ELF-1 (cell line): ENCODE measurements around the gene DTNA.
A peak's percentile ranks its signal among the peaks of the same experiment; 100 is the strongest.

Experiments
- DNase-seq: peaks from one replicate; pipeline ENCODE4 v3.0.0-alpha.2; 2016; ENCODE audit warnings: low read depth, low spot score

The DTNA gene

GRCh38 chr18:34848156-34848555 lies 138.1 kb downstream of the DTNA start:
- no peak for DNase-seq

- DNase-seq = no peak
These were observed 138.6 kb downstream of the DTNA start for GRCh38 chr18:34848695-34849094.

GRCh38 chr18:34857320-34857719 lies 147.2 kb downstream of the DTNA start:
- DNase-seq = no peak

GRCh38 chr18:34858188-34858587 lies 148.1 kb downstream of the DTNA start:
- DNase-seq = no peak

- DNase-seq = no peak
These were observed 149.4 kb downstream of the DTNA start for GRCh38 chr18:34859496-34859895.

DNA sequence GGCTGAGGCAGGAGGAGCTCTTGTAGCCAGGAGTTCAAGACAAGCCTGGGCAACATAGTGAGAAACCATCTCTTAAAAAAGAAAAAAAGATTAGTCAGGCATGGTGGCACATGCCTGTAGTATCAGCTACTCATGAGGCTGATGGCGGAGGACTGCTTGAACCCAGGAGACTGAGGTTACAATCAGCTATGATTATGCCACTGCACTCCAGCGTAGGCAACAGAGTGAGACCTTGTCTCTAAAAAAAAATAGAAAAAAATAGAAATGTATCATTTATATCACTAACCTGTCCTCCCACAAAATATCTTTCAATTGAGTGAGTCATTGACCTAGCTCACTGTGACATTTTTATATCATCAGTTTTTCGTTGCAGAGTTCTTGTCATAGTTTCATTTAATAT lies 152.5 kb downstream of the DTNA start:
- no peak for DNase-seq

GRCh38 chr18:34863702-34864101 lies 153.6 kb downstream of the DTNA start:
- DNase-seq = no peak

DNA sequence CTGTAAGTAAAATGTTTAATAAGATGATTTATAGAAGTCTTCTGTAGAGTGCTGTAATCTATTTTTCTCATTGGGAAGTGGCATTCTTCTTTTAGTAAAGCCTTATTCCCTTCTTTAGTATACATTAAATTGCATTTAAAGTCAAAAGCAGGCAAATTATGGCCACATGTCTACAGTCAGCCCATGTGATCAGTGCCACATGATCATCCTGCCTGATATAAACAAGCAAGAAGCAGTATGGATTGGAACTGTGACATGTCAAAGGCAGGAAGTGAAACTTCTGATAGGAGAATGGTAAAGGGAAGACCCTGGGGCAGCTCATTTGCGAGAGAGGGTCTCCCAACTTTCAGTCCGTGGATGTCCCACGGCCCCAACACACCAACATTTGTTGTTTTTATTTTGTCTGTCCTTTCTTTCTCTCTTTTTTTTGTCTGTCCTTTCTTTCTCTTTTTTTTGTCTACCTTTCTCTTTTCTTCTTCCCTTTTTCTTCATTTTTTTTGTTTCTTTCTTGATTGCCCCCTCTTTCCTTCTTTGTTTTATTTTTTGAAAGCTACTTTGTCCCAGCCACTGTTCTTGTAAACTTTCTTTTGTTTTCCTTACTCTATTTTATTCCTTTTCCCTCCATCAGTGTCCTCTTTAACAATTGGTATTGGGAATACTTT lies 154.9 kb downstream of the DTNA start:
- DNase-seq = no peak

- DNase-seq = no peak
These were observed 156.2 kb downstream of the DTNA start for GRCh38 chr18:34866310-34866709.

- DNase-seq = peak; percentile 10
These were observed 156.6 kb downstream of the DTNA start for GRCh38 chr18:34866739-34867138.

- peak; percentile 87 for DNase-seq
These were observed 157.4 kb downstream of the DTNA start for GRCh38 chr18:34867520-34867919.

GRCh38 chr18:34870555-34871310 lies 160.6 kb downstream of the DTNA start:
- no peak for DNase-seq

DNA sequence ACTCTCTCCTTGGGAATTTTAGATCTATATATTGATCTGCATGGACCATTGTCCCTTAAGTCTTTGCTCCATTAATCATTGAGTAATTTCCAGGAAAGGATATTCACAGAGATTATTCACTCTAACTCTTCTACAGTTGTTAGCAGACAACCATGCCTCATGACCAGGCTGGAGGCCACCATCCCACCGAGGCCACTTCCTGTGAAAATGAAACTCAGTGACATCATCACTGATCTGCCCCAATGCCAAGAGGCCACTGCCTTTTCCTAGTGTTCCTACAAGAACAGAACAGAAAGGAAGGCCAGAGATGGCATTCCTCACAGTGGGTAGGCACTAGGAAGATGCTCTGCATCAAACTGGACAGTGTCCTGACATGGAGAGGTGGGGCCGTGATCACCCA lies 161.3 kb downstream of the DTNA start:
- DNase-seq = no peak

- no peak for DNase-seq
These were observed 162.0 kb downstream of the DTNA start for GRCh38 chr18:34872066-34872465.

DNA sequence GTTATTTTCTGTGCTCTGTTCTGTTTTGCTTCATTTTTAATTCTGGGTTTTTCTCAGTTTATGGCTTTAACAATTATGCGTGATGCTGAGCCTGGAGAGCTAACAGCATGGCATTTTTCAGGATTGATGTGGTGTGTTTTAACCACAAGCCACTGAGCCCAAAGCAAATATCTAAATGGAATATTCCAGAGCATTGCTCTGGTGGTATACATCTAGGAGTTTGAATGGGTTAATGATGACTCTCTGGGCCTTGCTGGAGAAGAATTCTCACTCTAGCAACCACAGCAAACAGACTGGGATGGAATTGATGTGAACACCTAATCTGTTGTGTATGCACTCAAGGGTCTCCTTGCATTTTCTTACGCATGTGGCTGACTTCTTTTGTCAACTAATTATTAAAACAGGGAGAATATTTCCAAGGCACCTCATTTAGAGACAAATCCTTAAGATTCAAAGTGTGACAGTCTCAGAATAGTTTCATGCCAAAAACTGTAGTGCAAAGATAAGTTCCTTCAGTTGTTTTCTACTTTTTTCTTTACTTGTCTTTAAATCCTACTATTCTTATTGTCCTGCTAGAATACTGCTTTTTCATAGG lies 164.0 kb downstream of the DTNA start:
- no peak for DNase-seq

DNA sequence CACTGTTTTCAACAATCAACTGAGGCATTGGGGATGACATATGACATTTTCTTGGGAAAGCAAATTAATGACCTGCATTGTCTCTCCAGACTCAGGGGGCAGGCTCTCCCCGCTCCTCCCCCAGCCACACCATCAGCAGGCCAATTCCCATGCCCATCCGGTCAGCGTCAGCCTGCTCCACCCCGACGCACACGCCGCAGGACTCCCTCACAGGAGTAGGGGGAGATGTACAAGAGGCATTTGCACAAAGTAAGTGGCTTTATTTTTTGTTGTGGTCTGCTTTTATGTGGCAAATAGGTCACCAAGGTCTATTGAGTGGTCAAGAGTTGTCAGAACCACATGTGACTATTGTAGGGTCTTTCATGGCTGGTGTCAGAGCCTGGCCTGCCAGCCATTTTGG lies 165.1 kb downstream of the DTNA start:
- no peak for DNase-seq

GRCh38 chr18:34880403-34880802 lies 170.3 kb downstream of the DTNA start:
- DNase-seq = no peak

- DNase-seq = no peak
These were observed 171.1 kb downstream of the DTNA start for GRCh38 chr18:34880882-34881834.

DNA sequence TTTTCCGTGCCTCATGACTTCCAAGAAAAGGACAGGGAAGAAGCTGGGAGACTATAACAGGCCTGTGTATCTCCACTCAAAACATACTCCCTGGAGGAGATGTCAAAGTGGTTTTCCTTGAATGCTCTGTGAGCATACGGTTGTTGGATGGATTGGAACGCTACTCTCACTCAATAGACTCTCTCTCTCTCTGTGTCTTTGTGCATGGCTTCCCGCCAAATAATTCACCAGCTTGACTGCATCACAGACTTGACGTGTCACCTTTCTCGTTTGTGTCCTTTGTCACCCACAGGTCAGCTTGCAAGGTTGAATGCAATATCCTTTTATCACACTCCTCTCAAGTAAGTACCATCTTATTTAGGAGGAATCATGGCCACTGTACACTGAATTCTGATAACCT lies 174.3 kb downstream of the DTNA start:
- DNase-seq = no peak

DNA sequence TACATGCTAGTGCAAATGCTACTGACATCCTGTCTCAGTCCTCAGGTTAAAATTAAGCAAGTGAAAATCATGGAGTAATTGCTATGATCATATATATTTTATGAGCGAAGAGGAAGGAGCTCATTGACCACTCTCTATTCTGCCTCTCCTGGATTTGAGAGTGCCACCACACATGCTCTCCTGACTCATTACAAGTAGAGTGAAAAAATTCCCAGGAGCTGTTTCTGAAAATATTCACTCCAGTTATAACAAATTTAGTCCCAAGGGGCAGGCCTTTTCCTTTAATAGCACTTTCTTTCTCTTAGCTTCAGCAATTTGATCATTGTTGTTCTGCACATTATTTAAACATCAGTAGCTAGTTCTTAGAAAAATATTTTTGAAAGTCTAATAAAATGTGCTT lies 176.1 kb downstream of the DTNA start:
- no peak for DNase-seq

GRCh38 chr18:34887881-34888580 lies 177.9 kb downstream of the DTNA start:
- no peak for DNase-seq
